ENCODE data around the gene B4GALT3. TPM values are rescaled to one million over a fixed set of nuclear protein-coding genes. Genes with fewer than 3 reads are reported as not detected.

The B4GALT3 gene
- polyA plus RNA-seq, 1 experiment = 21.8 TPM

- no peak for TF ChIP-seq CTCF (IDR thresholded peaks at IDR 0.05; ENCODE audit: low read depth, low read length)
- H3K27ac ChIP-seq (ENCODE audit: low read depth, low read length) = no peak overlapping the region
- H3K9me3 ChIP-seq (ENCODE audit: control insufficient read depth, insufficient read depth, low read length) = no peaks in the 10 kb centered on the region; the same call in 1 of the 2 replicates
- no peaks in the 10 kb centered on the region for H3K27me3 ChIP-seq (ENCODE audit: control insufficient read depth, insufficient read depth, low read length)
- DNase-seq (ENCODE audit: low read depth, low spot score) = no peak
- ChIA-PET POLR2A (no interaction called here), CTCF (interaction anchor here (0.8 kb wide), 1 partner anchor 81 kb away, joined by 3 read pairs; no protein-coding TSS in a partner anchor)
- no peak overlapping the region for H3K4me3 ChIP-seq (ENCODE audit: low read depth, low read length)
Observed at GRCh38 chr1:161161652-161162051, 15.7 kb downstream of the B4GALT3 start.

GRCh38 chr1:161160671-161161145 is 16.6 kb downstream of the B4GALT3 start:
- H3K27me3 ChIP-seq (ENCODE audit: control insufficient read depth, insufficient read depth, low read length) = no peaks in the 10 kb centered on the region
- CTCF ChIA-PET = no interaction called here
- POLR2A ChIA-PET = no interaction called here
- DNase-seq (ENCODE audit: low read depth, low spot score) = no peak
- TF ChIP-seq CTCF (IDR thresholded peaks at IDR 0.05; ENCODE audit: low read depth, low read length) = no peak
- H3K4me3 ChIP-seq (ENCODE audit: low read depth, low read length) = peak overlapping the region; percentile 88; the same call in 1 of the 2 replicates
- no peak overlapping the region for H3K27ac ChIP-seq (ENCODE audit: low read depth, low read length)
- H3K9me3 ChIP-seq (ENCODE audit: control insufficient read depth, insufficient read depth, low read length) = no peaks in the 10 kb centered on the region; the same call in 1 of the 2 replicates

DNA sequence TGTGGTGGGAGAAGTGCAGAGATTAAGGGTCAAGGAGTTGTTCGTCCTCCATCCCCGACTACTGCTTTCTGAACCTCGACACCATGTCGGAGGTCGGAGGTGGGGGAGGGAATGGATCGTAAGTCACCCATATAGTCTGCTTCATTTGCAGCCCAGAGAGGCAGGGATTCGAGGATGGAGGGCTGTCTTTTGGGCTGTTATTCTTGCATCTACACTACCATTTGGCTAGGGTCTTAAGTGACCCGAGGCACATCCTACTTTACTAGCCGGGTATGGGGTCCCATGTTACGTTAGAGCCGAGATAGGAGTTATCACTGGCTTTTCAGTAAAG is 17.4 kb downstream of the B4GALT3 start:
- ChIA-PET CTCF (interaction anchor here (2.4 kb wide), 1 partner anchor 32 kb away, joined by 8 read pairs; no protein-coding TSS in a partner anchor), POLR2A (interaction anchor here (1.0 kb wide), 1 partner anchor 27 kb away, joined by 4 read pairs; the partner anchor contains the start of gene DEDD)
- Histone ChIP-seq H3K27me3 (ENCODE audit: control insufficient read depth, insufficient read depth, low read length) (no peaks in the 10 kb centered on the region), H3K9me3 (ENCODE audit: control insufficient read depth, insufficient read depth, low read length) (no peaks in the 10 kb centered on the region; the same call in 1 of the 2 replicates), H3K4me3 (ENCODE audit: low read depth, low read length) (peak overlapping the region; percentile 88), H3K27ac (ENCODE audit: low read depth, low read length) (peak overlapping the region; percentile 57)
- TF ChIP-seq CTCF (IDR thresholded peaks at IDR 0.05; ENCODE audit: low read depth, low read length) = no peak
- no peak for DNase-seq (ENCODE audit: low read depth, low spot score)

- ChIA-PET CTCF (interaction anchor here (2.4 kb wide), 1 partner anchor 33 kb away, joined by 8 read pairs; no protein-coding TSS in a partner anchor), POLR2A (interaction anchor here (1.0 kb wide), 1 partner anchor 27 kb away, joined by 4 read pairs; the partner anchor contains the start of gene DEDD)
- H3K9me3 ChIP-seq (ENCODE audit: control insufficient read depth, insufficient read depth, low read length) = no peaks in the 10 kb centered on the region; the same call in 1 of the 2 replicates
- TF ChIP-seq CTCF (IDR thresholded peaks at IDR 0.05; ENCODE audit: low read depth, low read length) = peak; percentile 49
- peak; percentile 51 for DNase-seq (ENCODE audit: low read depth, low spot score)
- peak within 1 kb of the TSS; percentile 88 for H3K4me3 ChIP-seq (ENCODE audit: low read depth, low read length)
- peak within 1 kb of the TSS; percentile 57 for H3K27ac ChIP-seq (ENCODE audit: low read depth, low read length)
- no peaks in the 10 kb centered on the region for H3K27me3 ChIP-seq (ENCODE audit: control insufficient read depth, insufficient read depth, low read length)
Observed at GRCh38 chr1:161159087-161159912, 18.0 kb downstream of the B4GALT3 start, which contains the start of gene USP21. USP21 (plus strand) TSS chr1:161159500; CDS start chr1:161160641, 1,141 bp downstream.
